CD4-positive, alpha-beta T cell treated with Interleukin-17A for 1 hour (primary cell): ENCODE results near the gene LACTB.

Experiments
- DNase-seq: peaks from one replicate; pipeline ENCODE4 v3.0.0-alpha.2; 2020

Gene LACTB

DNA sequence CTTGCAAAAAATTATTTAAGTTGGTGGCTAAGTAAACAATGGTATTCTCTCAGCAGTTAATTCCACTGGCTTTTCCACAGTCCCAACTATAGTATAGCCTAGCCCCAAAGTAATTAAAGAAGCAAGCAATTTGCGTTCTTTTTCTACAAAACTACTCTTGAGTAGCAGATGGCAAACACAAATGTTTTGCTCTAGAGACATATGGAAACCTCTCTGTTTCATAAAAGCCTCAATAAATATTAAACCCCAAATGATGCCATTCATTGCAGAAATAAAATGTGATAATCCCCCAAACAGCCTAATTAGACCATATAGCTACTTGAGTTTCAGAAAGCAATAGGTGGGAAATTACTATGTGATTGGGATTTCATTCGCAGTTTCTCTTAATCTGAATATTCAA, 59.1 kb downstream of the LACTB start:
- DNase-seq, result no peak

DNA sequence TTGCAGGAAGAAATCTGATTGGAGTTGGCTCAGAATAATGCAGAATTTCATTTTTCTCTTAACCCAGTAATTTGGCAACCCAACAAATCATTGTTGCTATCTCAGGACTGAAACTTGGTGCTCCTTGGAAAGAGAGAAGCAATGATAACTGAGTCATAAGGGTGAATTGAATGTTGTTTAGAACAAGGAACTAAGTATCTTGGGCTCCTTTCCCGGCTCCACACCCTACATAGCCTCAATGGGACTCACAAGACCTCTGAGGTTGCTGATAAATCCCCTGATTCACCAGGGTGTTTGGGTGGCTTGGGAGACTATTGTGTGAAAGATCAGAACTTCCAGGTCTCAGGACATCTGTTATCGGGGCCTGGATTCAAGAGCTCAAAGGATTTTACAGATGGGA, 60.0 kb downstream of the LACTB start:
- DNase-seq, result no peak

DNA sequence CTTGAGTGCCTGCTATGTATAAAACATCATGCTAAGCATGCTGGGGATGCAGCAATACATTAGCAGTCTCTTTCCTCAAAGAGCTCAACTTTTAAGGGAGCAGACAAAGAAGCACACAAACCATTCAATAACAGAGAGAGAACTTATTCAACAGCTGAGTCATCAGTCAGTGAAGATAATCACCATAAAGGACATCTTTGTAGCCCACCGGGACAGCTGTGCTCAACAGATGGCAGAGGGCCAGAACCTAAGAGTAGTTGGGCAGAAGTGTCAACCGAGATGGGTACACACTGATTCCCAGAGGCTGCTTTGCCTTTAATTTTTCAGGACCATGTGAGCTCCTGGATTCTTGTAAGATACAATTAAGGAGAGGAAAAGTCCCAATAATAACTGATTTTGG, 63.5 kb downstream of the LACTB start:
- no peak for DNase-seq

DNA sequence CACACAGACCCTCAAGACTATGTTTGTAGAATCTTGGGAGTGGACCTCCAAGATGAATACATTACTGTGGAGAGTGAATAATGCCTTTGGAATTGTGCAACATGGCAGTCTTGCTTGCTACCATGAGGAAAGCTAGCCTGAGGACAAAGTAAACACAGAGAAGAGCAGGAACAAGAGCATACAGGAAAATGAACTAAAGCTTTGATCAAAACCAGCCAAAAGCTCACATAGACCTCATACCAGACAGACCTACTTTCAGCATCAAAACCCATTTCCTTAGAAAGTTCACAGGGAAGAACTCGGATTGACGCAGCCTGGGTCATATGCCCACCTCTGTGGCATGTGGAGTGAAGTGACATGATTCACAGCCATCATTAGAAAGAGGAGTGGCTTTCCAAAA, 64.4 kb downstream of the LACTB start:
- DNase-seq, result no peak

DNA sequence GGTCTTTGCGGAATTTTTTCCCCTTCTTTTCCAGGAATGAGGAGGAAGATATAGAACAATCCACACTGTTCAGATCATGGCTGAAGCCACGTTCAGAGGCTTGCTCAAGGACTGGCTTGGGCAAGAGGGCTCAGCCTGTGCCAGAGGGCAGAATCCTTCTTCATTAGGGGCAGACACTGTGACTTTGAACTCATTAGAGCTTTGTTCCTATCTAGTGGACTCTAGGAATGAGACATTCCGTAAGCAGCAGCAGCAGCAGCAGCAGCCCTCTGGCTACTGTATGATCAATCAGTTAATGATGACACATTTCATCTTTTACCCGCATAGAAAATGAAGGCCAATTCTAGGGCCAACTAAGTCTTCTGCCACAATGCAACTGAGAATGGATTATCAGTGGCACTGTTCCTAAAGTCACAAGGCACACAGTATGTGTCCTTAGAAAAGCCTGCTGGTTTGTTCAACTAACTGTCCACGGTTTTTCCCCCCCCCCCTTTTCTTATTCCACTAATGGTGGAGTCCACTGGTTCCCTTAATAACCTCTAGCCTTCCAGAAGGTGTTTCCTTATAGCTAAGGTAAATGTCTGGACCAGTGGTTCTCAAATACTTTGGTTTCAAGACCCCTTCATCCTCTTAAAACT, 66.0 kb downstream of the LACTB start:
- no peak for DNase-seq

DNA sequence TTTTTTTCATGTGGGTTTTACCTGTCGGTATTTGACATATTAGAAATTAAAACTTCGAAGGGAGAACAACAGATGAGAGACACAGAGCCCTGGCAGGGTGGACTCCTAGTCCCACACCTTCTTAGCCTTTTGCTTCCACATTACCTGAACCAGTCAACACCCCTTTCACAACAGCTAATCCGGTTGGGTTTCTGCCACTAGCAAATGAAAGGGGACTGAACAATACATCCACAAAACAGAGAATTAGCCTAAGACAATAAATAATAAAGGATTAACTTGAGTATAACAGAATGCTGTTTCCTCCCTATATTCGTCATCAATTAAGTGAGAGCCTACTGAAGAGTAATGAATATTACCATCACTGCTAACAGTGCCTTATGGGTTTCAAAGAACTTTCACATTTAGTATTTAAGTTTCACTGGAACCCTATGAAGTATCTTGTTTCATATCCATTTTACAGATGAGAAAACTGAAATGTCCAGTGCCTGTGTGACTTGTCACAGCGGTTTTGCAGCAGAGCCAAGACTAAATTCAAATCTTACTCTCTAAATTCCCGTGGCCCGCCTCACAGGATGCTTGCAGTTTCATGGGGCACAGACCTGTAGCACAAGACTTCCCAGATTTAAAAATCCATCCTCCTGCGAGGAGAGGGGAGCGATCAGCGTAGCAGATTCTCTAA, 66.7 kb downstream of the LACTB start:
- no peak for DNase-seq

DNA sequence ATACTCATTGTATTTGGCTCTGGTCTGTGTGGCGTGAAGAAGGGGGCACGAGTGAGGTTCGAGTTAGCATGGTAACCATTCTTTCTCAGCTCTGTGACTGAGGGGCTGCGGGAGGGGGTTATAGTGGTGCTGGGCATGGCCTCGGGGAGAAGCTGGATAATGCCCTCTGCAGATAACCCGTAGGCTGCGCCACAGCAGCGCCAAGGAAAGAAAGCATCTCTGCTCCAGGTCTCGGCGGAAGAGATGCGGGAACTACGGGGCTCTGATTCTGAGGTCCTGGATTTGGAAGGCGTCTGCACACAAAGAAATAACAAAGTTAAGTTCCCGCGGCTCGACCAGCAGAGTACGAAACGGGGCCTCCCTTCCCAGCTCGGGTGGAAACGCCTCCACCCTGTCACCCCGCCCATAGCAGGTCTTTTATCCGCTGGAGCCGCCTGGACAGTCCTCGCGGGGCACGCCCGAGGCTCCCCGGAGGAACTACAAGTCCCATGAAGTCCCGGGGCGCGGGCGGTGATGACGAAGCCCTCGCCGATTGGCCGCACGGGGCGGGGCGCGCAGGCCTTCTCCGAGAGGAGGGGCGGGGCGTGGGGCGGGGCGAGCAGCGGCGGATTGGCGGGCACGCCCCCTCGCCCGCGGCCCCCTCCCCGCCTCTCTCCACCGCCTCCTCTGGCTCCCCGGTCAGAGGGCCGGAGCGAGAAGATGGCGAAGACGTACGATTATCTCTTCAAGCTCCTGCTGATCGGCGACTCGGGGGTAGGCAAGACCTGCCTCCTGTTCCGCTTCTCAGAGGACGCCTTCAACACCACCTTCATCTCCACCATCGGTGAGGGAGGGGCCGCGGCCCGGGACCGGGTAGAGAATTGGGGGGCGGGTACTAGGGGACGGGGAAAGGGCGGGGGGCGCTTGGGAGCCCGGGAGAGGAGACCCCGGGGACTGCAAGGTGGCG, 67.5 kb downstream of the LACTB start, which contains the start of gene RAB8B:
Gene RAB8B (plus strand): TSS at position 681 of the 946 bp plus-strand sequence. CDS start 19 bp downstream, at position 700.
- peak; percentile 96 for DNase-seq

DNA sequence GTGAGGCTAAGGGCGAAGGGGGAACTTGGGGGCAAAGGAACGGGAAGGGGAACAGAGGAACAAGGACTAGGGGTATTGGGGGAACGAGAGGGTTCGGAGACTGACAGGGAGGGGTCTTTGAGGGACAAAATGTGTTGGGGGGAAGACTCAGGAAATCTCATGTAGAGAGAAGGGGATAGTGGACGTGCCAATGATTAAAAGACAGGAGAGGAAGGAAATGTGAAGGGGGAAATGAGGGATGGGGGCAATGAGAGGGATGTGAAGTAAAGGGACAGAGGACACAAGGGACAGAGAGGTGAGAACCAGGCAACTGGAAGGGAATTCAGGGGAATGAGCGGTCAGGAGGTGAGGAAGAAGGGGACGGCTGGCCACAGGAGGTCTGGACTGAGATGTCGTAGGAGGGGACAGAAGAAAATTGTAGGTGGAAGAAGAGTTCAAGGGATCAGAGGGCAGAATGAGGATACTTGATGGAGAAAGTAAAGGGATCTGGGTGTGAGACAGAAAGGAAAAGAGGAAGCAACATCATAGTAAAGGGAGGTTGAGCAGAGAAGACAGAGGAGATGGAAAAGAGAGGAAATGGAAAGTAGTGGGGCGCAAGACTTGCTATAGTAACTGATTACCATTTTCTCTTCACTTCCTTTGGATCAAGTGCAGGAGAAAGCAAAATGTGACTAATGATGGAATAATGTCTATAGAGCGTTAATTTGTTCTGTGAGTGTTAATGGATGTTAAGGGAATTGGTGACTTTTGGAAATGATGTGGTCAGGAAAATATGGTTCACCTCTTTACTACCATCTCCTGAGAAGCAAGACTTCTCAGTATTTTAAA, 68.5 kb downstream of the LACTB start:
- peak; percentile 43 for DNase-seq

DNA sequence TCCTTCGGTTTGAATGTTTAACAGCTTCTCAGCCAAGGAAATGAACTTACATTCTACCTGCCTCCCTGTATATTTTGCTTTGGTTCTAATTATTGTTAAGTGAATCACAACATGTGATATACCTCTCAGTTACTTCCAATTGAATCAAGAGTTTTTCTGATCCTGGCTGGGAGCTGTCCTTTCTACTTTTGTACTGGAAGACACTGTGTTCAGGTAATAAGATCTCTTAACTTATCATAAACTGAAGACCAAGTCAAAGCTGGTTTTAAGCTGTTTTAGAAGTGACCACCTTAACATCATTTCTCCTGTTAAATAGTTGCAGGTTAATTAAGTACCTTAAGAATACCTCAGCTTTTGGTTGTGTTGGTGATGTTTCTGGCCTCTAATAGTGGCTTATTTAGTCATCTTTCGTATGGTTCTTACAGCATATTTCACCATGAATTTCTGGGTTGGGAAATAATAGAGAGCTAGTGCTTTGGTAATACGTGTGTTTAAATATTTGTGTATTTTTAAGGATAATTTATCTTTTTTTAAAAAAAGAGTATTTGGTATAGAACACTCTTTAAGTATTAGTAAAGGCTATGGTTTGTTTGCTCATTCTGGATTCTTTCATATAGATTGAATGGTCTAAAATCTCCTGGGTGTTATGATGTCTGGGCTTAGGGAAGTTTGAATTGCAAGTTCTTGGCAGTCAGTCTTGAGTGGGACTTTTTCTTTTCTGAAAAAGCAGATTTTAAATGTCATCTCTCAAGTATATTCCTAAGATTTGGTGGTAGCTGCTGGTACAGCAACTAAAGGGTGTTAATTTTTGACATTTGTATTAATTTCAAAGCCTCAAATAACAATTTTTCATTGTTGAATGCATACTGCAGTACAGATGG, 69.3 kb downstream of the LACTB start:
- no peak for DNase-seq
